MM.1S (cell line): Measurements from ENCODE around the gene NCOA1.

Experiments used
- CTCF ChIP-seq: fragments of 300-600 bp; sonication (generic); IDR thresholded peaks from 2 replicates; pipeline ENCODE4 v1.5.1; 2016; ENCODE audit warnings: antibody characterized with exemption, low read length, mixed read lengths
- EZH2phosphoT487 ChIP-seq: fragments of 300-600 bp; sonication (generic); IDR thresholded peaks from 2 replicates; pipeline ENCODE4 v1.6.1; 2018; ENCODE audit warnings: antibody characterized with exemption, low read length

GRCh38 chr2:24586955-24587354 is 95.9 kb downstream of the NCOA1 start:
- no peak for TF ChIP-seq CTCF
- no peak for TF ChIP-seq EZH2phosphoT487
